Astrocyte of the hippocampus (primary cell): ENCODE measurements around the gene GALNT7.

ENCODE experiments used
- DNase-seq: peaks from one replicate; pipeline ENCODE4 v3.0.0; 2011; ENCODE audit warnings: low read depth, low spot score

Gene GALNT7

DNA sequence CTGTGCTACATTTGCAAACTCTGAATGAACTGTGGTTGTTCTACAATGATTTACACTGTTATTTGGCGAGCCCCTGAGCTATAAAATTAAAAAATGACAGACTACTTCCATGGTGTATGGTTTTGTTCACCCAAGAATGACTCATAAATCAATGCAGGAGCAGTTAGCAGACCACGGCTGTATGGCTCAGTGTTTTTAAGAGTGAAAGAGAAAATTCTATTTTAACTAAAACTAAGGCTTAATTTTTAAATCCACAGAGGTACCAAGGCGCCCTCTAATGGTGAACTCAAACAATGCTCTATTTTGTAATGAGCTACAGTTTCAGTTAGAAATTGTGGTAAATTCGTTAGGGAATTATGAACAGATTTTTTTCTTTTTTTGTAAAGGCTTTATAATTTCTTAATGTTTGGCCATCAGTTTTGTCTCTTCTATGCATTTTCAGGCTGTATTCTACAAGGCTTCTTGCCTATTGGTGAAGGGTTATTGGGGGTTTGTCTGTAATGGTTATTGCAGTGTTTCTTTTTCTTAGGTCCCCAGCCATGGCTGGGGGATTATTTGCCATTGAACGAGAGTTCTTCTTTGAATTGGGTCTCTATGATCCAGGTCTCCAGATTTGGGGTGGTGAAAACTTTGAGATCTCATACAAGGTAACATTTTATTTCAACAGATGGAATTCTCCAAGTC is 133.0 kb downstream of the GALNT7 start:
- peak; percentile 42 for DNase-seq

- no peak for DNase-seq
These were observed 139.2 kb downstream of the GALNT7 start for GRCh38 chr4:173307778-173308177.

DNA sequence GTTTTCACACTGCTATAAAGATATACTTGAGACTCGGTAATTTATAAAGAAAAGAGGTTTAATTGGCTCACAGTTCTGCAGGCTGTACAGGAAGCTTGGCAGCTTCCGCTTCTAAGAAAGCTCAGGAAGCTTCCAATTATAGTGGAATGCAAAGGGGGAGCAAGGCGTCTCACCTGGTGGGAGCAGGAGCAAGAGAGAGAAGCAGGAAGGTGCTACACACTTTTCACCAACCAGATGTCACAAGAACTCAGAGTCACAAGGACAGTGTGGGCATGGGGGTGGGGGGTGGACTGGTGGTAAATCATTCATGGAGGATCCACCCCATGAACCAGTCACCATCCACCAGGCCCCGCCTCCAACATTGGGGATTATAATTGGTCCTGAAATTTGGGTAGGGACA is 142.8 kb downstream of the GALNT7 start:
- no peak for DNase-seq

- DNase-seq: no peak
These were observed 146.1 kb downstream of the GALNT7 start for GRCh38 chr4:173314715-173315114.

DNA sequence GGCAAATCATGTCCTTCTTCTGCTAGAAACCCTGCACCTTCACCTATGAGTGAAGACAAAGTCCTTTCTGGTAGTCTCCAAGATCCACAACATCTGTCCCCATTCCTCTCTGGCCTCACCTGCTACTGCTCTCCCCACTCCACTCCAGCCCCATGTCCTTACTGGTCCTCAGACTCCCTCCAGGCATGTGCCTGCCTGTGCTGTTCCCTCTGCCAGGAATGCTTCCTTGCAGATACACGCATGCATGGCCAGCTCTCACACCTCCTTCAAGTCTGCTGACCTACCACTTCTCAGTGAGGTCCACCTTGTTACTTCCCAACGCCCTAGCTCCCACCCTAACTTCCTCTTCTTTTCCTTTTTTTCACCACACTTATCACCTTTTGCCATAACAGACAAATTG is 147.4 kb downstream of the GALNT7 start:
- no peak for DNase-seq

DNA sequence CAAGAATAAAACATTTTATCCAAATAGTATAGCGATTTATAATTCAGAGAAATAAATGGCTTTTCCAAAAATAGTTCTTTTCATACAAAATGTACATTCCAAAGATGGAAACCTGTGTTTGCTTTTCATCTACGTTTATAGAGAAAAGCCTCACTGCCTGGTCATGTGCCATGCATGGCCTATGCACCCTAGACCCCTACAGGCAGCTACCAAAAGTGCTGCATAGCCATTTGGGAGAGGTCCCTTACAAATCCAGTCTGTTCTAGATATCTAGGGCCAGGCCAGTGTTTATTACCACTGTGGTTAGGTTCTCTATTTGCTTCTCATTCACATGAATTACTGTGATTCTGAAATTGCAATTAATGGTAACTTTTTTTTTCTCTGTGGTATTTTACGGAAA is 148.4 kb downstream of the GALNT7 start:
- DNase-seq: no peak

GRCh38 chr4:173318240-173318639 is 149.6 kb downstream of the GALNT7 start:
- no peak for DNase-seq

DNA sequence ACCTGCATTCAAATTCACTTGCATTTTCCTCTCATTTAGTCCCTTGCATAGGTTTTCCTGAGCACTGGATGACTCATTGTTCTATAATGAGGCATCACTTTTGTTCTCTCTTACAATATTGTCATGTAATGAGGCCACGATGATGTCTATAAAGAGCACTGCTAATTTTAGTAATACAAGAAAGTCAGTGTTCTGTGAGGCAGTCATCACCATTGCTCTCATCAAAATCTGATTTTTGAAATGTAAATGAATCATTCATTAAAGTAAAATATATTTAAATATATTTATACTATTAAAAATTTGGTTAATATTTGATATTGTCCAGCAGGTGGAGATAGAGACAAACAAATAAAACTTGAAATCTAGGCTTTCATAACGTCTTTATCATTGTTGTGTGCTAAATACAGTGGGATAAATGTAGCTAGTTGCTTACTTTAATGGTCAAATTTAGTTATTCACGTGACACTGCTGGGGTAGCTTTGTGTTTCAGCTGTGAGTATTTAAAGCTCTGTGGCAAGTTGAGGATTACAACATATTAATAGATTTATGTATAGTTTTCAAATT is 150.1 kb downstream of the GALNT7 start:
- peak; percentile 55 for DNase-seq

DNA sequence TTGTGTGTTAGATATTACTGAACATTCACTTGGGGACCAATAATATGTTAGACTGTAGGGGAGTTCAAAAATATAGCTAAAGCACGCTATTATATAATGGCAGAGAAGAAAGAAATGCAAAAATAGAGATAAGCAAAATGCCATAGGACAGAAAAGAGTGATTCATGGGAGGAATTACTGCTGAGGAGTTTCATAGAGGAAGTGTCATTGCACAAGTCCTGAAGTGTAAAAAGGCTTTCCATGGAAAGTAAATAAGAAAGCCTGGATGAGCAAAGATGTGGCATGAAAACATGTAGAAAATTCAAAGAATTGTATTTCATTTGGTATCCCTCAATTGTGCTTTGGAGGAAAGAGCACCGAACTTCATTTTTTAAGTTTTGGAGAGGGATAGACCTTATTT is 151.1 kb downstream of the GALNT7 start:
- no peak for DNase-seq

GRCh38 chr4:173325007-173325736 is 156.6 kb downstream of the GALNT7 start:
- no peak for DNase-seq

DNA sequence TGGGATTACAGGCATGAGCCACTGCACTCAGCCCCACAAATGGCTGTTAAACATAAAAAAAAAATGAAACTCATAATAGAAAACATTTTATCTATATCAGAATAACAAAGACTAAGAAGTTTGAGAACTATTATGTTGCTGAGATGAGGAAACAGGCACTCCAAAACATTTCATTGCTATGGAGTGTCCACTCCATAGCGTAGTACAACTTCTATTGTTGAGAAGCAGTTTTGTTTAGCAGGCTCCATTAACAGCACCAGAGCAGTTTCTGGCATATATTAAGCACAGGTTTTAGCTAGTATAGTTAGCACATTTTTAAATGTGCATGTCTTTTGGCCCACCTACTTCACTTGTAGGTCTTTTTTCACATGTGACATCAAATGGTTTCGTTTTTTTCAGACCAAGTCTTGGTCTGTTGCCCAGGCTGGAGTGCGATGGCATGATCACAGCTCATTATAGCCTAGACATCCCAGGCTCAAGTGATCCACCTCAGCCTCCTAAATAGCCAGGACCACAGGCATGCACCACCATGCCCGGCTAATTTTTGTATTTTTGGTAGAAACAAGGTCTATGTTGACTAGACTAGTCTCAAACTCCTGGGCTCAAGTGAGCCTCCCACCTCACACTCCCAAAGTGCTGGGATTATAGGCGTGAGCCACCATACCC is 159.8 kb downstream of the GALNT7 start:
- peak; percentile 27 for DNase-seq

GRCh38 chr4:173330590-173330989 is 162.0 kb downstream of the GALNT7 start:
- no peak for DNase-seq

- peak; percentile 32 for DNase-seq
These were observed 163.4 kb downstream of the GALNT7 start for GRCh38 chr4:173332021-173332487.

- DNase-seq: no peak
These were observed 164.5 kb downstream of the GALNT7 start for GRCh38 chr4:173332963-173333657.

GRCh38 chr4:173333658-173334084 is 165.1 kb downstream of the GALNT7 start:
- peak; percentile 67 for DNase-seq

DNA sequence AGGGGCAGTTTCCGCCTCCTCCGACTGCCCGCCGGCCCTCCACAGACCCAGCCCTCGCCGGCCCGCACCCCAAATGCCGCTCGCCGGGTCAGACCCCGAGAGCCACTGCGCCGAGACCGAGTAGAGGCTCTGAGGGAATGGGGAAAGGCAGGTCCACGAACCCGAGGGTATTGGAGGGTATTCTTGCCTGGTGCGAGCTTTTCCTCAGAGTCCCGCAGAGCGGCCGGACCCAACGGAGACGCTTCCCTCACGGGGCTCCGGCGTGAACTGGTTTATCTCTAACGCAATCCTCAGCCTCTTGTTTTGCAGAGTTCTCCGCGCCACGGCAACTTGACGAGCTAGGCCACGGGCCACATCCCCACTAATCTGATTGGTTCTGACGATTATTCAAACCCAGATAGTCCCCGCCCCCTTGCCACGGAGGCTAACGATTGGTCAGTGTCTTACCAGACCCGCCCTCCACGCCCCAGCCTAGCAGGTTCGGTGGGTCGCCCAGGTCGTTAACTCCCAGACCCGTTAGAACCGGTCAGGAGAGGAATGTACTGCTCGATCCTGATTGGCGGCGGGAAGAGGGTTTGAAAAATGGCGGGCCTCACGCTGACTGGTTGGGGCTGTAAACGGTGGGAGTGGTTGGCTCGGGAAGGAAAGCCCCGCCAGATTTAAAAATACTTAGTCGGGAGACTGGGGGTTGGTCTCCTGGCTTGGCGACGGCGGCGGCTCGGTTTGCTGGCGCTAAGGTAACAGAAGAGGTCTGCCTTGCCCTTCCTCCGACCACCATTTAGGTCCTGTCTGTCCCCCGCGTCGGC is 165.7 kb downstream of the GALNT7 start, which contains the start of gene HMGB2:
Gene HMGB2 (minus strand): TSS at position 274 of the 806 bp plus-strand sequence. CDS start 709 bp downstream, outside the sequence.
- DNase-seq: peak; percentile 100

- peak; percentile 88 for DNase-seq
These were observed 166.5 kb downstream of the GALNT7 start for GRCh38 chr4:173334891-173335752.

DNA sequence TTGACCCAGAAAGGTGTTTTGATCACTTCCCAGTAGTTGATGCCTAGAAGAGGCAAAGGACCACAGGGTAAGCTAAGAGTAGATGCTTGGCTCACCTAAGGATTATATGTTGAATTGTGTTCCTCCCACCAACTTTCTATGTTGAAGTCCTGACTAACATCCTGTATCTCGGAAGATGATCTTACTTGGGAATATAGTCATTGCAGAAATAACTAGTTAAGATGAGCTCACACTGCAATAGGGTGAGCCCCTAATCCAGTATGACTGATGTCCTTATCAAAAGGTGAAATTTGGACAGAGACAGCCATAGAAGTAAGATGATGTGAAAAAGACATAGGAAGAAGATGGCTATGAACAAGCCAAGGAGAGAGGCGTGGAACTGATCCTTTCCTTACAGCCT is 168.9 kb downstream of the GALNT7 start:
- no peak for DNase-seq

DNA sequence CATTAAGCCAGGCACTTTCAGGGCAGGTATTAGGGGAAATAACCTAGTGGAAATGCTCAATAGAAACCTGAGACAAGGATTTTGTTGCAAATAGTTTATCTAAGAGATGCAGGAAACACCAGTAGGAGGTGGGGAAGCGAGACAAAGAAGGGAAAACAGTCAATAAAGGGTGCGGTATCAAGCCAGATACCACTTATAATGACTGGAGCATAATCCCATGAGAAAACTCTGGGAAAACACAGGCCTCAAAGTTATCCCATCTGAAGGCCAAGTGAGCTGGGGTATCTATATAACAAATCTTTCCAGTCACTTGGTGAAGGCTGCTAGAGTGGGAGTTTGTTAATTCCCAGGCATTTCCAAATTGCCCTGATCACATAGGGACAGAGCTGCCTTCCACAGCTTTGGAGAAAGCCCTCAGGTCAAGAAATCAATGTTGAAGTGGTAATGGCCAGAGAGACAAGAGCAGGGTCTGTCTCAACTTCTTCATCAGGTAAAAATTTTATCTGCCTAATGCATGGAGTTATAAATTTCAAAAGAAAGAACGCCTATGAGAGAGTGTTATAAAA is 175.3 kb downstream of the GALNT7 start:
- no peak for DNase-seq
